Measurements from ENCODE around the gene ARHGAP11A.

The ARHGAP11A gene

GRCh38 chr15:32688151-32688639 is 72.9 kb downstream of the ARHGAP11A start:
- Histone ChIP-seq H3K4me2 (ENCODE audit: low read length) (no peak overlapping the region), H3K36me3 (ENCODE audit: insufficient read depth, low read length) (no peaks in the 10 kb centered on the region), H3K27me3 (ENCODE audit: insufficient read depth, low read length) (no peaks in the 10 kb centered on the region), H2AFZ (ENCODE audit: low read length) (no peak overlapping the region), H3K4me3 (ENCODE audit: low read depth, low read length, poor library complexity, severe bottlenecking) (no peak overlapping the region), H3K9me2 (ENCODE audit: low read depth, low read length) (no peaks in the 10 kb centered on the region), H3K9me3 (ENCODE audit: low read length) (no peaks in the 10 kb centered on the region), H3F3A (ENCODE audit: insufficient read depth, low read length) (no peaks in the 10 kb centered on the region), H3K79me2 (ENCODE audit: insufficient read depth, low read length) (no peaks in the 10 kb centered on the region), H3K9ac (ENCODE audit: low read length) (no peak overlapping the region), H3K27ac (ENCODE audit: low read depth, low read length, poor library complexity, severe bottlenecking) (no peak overlapping the region), H4K20me1 (ENCODE audit: insufficient read depth, low read length) (no peaks in the 10 kb centered on the region), H3K4me1 (ENCODE audit: insufficient read depth, low read length, severe bottlenecking) (no peaks in the 10 kb centered on the region)
- TF ChIP-seq CTCF (IDR thresholded peaks at IDR 0.05; ENCODE audit: low read length) (no peak), EZH2 (IDR thresholded peaks at IDR 0.05; ENCODE audit: borderline replicate concordance, low read length) (no peak)
